Activated T-cell treated with anti-CD3 and anti-CD28 coated beads, Interleukin-2, amount 50 U/mL, for 24 hours (primary cell): ENCODE data around the gene NFIB.

Source experiments
- DNase-seq: peaks from one replicate; pipeline ENCODE4 v3.0.0-alpha.2; 2020
- H3K27ac Mint-ChIP-seq: 2 replicates; pipeline ENCODE4 v1.8.0; 2020; ENCODE audit warnings: mild to moderate bottlenecking, mixed read lengths
- H3K27me3 Mint-ChIP-seq: 2 replicates; pipeline ENCODE4 v1.8.0; 2020; ENCODE audit warnings: mixed read lengths
- H3K36me3 Mint-ChIP-seq: 2 replicates; pipeline ENCODE4 v1.8.0; 2020; ENCODE audit warnings: low read depth, mixed read lengths
- H3K4me1 Mint-ChIP-seq: 2 replicates; pipeline ENCODE4 v1.8.0; 2020; ENCODE audit warnings: low read depth, mixed read lengths
- H3K4me3 Mint-ChIP-seq: 2 replicates; pipeline ENCODE4 v1.8.0; 2020; ENCODE audit warnings: mild to moderate bottlenecking, moderate library complexity, mixed read lengths
- H3K9me3 Mint-ChIP-seq: 2 replicates; pipeline ENCODE4 v1.8.0; 2020; ENCODE audit warnings: mixed read lengths

Gene NFIB

DNA sequence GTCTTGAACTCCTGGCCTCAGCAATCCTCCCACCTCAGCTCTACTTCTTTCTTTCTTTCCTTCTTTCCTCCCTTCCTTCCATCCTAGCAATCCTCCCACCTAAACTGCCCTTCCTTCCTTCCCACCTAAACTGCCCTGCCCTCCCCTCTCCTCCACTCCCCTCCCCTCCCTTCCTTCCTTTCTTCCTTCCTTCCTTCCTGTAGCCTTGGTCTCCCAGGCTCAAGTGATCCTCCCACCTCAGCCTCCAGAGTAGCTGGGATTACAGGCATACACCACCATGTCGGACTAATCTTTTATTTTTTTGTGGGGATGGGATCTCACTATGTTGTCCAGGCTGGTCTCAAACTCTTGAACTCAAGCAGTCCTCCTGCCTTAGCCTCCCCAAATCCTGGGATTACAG lies 65.8 kb downstream of the NFIB start:
- Mint-ChIP-seq H3K36me3 (no peaks in the 10 kb centered on the region), H3K4me3 (no peak overlapping the region), H3K9me3 (no peaks in the 10 kb centered on the region), H3K27ac (no peak overlapping the region), H3K4me1 (no peaks in the 10 kb centered on the region), H3K27me3 (peaks cover 2% of the 10 kb centered on the region)
- DNase-seq, result no peak

DNA sequence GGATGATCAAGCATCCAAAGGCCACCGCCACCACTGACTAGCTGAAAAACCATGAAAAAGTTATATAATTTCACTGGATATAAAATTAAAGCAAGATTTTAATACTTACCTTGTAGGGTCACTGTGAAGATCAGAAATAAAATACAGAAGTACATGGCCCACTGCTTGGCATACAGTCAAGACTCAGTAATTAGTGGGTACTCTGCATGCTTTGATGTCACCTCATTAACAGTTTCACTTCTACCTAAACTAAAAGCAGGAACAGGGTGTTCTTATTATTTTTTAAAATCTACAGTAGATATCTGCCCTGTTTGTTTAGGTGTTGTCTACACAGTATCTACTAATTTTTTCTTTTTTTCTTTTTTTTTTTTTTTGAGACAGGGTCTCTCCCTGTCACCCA lies 66.4 kb downstream of the NFIB start:
- H3K4me3 Mint-ChIP-seq, result no peak overlapping the region
- H3K36me3 Mint-ChIP-seq, result no peaks in the 10 kb centered on the region
- no peak for DNase-seq
- H3K27ac Mint-ChIP-seq, result no peak overlapping the region
- H3K9me3 Mint-ChIP-seq, result no peaks in the 10 kb centered on the region
- no peaks in the 10 kb centered on the region for H3K4me1 Mint-ChIP-seq
- peaks cover 2% of the 10 kb centered on the region for H3K27me3 Mint-ChIP-seq

DNA sequence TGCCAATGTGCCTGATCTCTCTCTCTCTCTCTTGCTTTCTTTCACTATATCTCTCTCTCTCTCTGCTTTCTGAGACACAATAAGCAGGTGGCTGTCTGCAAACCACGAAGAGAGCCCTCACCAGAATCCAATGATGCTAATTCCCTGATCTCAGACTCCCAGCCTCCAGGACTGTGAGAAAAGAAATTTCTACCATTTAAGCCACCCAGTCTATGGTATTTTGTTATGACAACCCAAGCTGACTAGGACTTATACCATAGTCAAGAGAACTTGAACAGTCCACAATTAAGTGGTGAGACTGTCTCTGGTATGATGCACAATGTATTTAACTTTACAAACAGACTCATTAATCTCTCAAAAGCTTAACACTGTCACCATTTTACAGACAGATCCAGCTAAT lies 67.0 kb downstream of the NFIB start:
- H3K4me3 Mint-ChIP-seq, result no peak overlapping the region
- no peak for DNase-seq
- H3K4me1 Mint-ChIP-seq, result no peaks in the 10 kb centered on the region
- H3K36me3 Mint-ChIP-seq, result no peaks in the 10 kb centered on the region
- no peak overlapping the region for H3K27ac Mint-ChIP-seq
- H3K27me3 Mint-ChIP-seq, result peaks cover 2% of the 10 kb centered on the region
- H3K9me3 Mint-ChIP-seq, result no peaks in the 10 kb centered on the region

DNA sequence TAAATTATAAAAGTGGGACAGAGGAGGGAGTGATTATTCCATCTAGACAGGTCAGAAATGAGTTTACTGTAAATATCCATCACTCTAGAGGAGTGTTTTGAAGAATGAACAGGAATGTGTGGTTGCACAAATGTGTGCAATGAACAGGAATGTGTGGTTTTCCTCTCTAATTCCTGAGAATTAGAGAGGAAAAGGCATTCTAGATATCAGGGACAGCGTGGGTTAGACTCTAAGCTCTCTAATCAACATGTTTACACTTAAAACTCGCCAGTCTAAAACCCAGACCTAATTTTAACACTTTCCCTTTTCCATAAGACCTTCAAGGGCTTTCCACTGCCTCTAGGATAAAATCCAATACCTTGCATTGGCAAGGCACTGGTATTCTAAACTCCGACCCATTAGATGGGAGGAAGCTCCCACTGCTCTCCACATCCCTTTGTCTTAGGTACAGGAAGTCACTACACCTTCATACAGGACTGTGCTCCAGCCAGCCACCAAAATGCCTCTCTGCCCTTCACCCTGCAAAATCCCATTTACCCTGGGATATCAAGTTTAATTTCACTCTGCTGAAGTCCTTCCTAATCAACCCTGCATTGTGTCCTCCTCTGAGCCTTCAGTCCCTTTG lies 67.9 kb downstream of the NFIB start:
- H3K27me3 Mint-ChIP-seq, result peaks cover 2% of the 10 kb centered on the region
- no peak overlapping the region for H3K27ac Mint-ChIP-seq
- no peak for DNase-seq
- no peaks in the 10 kb centered on the region for H3K4me1 Mint-ChIP-seq
- H3K4me3 Mint-ChIP-seq, result no peak overlapping the region
- H3K9me3 Mint-ChIP-seq, result no peaks in the 10 kb centered on the region
- H3K36me3 Mint-ChIP-seq, result no peaks in the 10 kb centered on the region

DNA sequence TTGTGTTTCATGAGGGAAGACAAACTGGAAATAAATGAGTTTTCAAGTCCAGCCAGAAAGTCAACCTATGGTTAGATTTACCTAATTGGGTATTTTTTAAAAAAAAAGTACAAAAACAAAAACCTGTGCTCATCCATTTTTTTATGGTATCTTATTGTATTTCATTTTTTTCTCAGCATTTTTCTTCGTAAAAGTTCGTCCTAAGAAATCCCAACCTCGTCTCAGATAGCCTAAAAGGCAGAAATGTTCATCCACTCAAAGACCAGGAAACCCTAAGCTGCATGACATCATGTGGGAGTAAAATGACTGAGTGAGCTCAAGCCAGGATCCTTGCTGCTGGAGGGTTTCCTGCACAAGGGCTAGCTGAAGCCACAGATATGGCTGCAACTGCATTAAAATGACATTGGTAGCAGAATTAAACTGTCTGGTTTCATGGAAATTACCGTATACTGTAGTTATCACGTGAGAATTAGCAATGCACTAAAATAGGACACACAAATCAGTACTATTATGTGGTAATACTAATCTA lies 70.4 kb downstream of the NFIB start:
- no peak overlapping the region for H3K4me3 Mint-ChIP-seq
- peaks cover 2% of the 10 kb centered on the region for H3K27me3 Mint-ChIP-seq
- H3K36me3 Mint-ChIP-seq, result no peaks in the 10 kb centered on the region
- H3K9me3 Mint-ChIP-seq, result no peaks in the 10 kb centered on the region
- no peaks in the 10 kb centered on the region for H3K4me1 Mint-ChIP-seq
- H3K27ac Mint-ChIP-seq, result no peak overlapping the region
- no peak for DNase-seq

DNA sequence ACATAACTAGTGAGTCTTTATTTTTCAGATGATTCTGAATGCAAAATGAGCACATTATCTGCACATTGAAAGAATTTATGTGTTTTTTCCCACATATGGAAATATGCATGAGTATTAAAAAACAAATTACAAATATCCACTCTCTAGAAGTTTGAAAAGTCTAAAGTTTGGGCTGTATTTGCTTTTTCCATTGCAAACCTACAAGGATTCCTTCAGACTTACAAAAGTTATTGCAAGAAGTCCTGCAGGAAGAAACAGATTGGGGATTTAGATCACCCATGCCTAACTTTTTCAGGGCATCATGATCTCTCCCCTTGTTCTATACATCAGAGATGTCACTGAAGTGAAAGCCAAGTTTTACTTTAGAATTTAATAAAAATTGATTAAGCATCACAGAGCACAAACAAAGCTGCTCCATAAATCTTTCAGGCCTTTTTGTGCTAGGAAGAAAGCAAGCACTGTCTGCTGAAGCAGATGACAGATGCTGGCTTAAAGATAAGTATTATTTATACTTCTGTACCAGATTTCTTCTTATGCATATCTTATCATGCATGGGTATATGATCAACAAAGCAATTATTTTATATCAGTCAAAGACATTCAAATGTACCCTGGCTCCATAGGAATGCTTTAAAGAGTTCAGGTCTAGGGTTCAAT lies 71.7 kb downstream of the NFIB start:
- Mint-ChIP-seq H3K27ac (no peak overlapping the region), H3K36me3 (no peaks in the 10 kb centered on the region), H3K27me3 (peaks cover 2% of the 10 kb centered on the region)

DNA sequence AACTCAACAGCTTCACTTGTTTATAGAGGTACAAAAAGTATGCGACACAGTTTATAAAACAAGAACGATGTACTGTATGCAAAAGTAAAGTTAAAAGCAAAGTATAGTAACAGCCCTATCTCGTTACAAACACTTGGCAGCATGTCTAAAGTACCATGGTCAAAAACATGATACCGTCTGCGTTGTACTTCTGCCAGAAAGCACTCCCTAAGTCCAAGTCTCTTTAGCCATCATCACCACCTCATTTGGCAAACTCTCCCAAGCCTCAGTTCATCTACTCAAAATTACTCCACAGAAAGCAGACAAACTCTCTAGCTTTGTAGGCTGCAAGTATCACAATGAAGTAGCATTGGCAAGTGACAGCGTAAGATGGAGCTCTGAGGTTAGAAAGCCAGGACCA lies 73.4 kb downstream of the NFIB start:
- no peak overlapping the region for H3K4me3 Mint-ChIP-seq
- H3K27ac Mint-ChIP-seq, result no peak overlapping the region
- H3K36me3 Mint-ChIP-seq, result no peaks in the 10 kb centered on the region
- H3K27me3 Mint-ChIP-seq, result peaks cover 2% of the 10 kb centered on the region
- H3K4me1 Mint-ChIP-seq, result no peaks in the 10 kb centered on the region
- H3K9me3 Mint-ChIP-seq, result no peaks in the 10 kb centered on the region
- no peak for DNase-seq

More for the DNA sequence above, 71.7 kb downstream of the NFIB start:
- no peak for DNase-seq
- Mint-ChIP-seq H3K4me3 (no peak overlapping the region), H3K9me3 (no peaks in the 10 kb centered on the region), H3K4me1 (no peaks in the 10 kb centered on the region)

DNA sequence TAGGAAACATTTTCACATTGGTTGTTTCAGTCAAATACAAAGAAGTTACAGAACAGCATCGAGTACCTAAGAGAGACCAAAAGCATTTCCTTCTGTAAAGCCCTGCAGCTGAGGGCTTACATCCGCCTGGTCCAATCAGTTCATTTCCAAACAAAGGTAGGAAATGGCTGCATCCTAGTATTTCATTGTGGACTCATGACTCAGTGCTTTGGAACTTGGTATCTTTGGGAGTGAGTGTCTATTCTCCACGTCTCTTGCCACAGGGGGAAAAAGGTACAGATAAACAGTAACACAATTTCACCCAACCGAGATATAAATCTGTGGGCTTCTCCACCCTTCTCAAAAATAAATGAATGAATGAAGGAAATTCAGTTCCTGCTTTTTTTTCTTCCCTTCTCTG lies 75.4 kb downstream of the NFIB start:
- no peak overlapping the region for H3K27ac Mint-ChIP-seq
- no peak overlapping the region for H3K4me3 Mint-ChIP-seq
- H3K4me1 Mint-ChIP-seq, result no peaks in the 10 kb centered on the region
- no peaks in the 10 kb centered on the region for H3K36me3 Mint-ChIP-seq
- no peaks in the 10 kb centered on the region for H3K9me3 Mint-ChIP-seq
- H3K27me3 Mint-ChIP-seq, result peaks cover 2% of the 10 kb centered on the region
- no peak for DNase-seq

DNA sequence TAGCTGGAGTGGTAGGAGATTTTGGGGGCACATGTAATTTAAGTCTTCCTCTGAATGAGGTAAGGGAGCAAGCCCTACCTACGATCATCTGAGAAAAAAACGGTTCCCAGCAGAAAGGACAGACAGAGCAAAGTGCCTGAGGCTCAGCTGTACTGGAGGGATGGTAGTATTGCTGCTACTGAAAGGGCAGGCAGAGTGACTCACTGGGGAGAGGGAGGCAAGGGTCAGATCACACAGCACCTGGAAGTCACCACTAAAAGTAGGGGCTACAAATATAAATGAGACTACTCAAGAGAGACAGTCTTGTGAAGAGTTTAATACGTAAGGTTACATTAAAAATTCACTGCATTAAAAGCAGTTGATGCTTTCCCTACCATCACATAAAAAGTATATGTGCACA lies 75.9 kb downstream of the NFIB start:
- Mint-ChIP-seq H3K4me3 (no peak overlapping the region), H3K4me1 (no peaks in the 10 kb centered on the region), H3K27ac (no peak overlapping the region), H3K9me3 (no peaks in the 10 kb centered on the region), H3K36me3 (no peaks in the 10 kb centered on the region), H3K27me3 (peaks cover 2% of the 10 kb centered on the region)
- no peak for DNase-seq

DNA sequence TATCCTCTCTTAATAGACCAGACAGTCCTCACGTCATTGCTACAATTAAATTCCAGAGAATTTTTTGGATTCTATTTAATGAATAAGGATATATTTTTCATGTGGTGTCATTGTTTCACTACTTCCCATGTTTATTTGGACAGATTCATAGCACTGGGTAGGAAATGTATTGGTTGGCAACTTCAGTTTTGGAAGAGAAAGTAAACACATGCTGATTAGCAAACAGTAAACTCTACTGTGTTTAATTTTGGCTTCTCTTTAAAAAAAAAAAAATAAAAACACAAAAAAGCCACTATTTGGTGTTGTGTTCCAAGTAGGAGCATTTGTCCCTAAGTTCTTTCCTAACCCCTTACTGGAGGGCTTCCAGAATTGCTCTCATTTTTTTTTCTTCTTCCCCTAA lies 77.3 kb downstream of the NFIB start:
- H3K27ac Mint-ChIP-seq, result no peak overlapping the region
- no peak for DNase-seq
- H3K4me1 Mint-ChIP-seq, result no peaks in the 10 kb centered on the region
- no peak overlapping the region for H3K4me3 Mint-ChIP-seq
- H3K27me3 Mint-ChIP-seq, result peaks cover 2% of the 10 kb centered on the region
- no peaks in the 10 kb centered on the region for H3K36me3 Mint-ChIP-seq
- no peaks in the 10 kb centered on the region for H3K9me3 Mint-ChIP-seq

DNA sequence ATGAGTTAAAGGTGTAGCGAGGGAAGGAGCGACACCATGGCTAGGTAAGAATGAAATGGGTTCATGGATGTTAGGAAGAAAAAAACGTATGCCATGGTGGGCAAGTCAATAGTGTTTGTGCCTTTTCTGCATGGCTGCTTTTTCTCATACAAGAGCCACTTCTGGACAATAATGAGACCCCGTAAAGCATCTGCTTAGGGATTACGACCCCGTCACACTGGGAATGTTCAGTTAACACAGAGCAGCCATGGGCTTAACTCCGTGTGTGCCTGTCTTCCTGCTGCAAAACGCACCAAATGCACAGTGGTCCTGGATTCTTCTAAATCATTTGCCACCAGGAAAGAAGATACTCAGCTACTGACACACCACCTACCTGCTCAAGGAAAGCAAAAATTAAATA lies 81.8 kb downstream of the NFIB start:
- H3K27me3 Mint-ChIP-seq, result no peaks in the 10 kb centered on the region
- H3K4me1 Mint-ChIP-seq, result no peaks in the 10 kb centered on the region
- no peak for DNase-seq
- no peaks in the 10 kb centered on the region for H3K36me3 Mint-ChIP-seq
- H3K4me3 Mint-ChIP-seq, result no peak overlapping the region
- no peak overlapping the region for H3K27ac Mint-ChIP-seq
- H3K9me3 Mint-ChIP-seq, result no peaks in the 10 kb centered on the region

DNA sequence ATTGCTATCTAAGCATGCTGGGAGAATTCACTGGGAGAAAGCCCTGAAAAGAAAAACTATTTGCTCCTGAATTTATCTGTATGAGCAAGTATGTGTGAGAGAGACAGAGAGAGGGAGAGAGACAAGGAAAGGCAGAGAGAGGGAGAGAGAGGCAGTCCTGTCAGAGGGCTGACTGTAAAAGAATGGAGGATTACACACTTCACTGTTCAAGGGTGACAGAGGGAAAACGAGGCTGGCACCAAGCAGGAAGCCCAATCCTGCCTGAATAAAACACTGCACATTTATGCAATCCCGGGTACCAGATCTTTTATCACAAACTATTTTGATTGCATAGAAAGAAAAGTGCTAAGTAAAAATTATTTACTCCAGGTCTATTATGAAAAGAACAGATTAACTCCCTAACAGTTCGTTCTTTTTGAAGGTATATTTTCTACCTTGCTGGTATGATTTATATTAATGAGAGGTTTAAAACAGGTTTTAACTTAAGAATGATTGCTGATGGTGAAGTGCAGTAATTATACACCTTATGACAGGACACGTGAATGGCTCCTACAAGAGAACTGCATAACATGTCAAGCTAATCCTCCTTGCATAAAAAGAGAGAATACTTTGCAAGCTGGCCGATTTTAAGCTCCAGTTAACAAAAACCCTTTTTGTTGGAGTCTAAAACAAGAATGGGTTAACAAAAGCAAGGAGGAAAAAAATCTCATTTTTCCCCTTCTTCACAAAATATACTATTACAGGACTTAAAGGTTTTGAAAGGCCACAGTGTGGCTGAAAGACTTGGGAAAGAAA lies 82.5 kb downstream of the NFIB start:
- Mint-ChIP-seq H3K4me1 (no peaks in the 10 kb centered on the region), H3K36me3 (no peaks in the 10 kb centered on the region), H3K4me3 (no peak overlapping the region), H3K27ac (no peak overlapping the region), H3K27me3 (no peaks in the 10 kb centered on the region), H3K9me3 (no peaks in the 10 kb centered on the region)
- DNase-seq, result no peak

DNA sequence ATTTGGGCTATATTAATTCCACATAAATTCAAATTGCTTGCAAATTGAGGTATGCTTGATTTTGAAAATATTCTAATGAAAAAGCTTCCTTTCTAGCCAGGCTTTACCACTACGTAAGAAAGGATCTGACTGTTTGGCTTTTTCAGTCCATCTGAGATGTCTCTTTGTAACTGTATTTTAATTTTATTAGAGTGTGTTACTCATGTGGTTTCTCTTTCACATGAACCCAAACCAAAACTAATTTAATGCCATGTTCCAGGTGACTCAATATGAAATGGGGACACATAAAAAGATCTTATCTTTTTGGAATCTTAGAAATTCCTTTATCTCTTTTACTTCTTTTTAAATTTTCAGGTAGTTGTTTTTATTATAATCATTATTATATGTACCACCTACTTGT lies 85.3 kb downstream of the NFIB start:
- Mint-ChIP-seq H3K36me3 (no peaks in the 10 kb centered on the region), H3K9me3 (no peaks in the 10 kb centered on the region), H3K4me3 (no peak overlapping the region), H3K4me1 (no peaks in the 10 kb centered on the region), H3K27me3 (no peaks in the 10 kb centered on the region), H3K27ac (no peak overlapping the region)
- no peak for DNase-seq

DNA sequence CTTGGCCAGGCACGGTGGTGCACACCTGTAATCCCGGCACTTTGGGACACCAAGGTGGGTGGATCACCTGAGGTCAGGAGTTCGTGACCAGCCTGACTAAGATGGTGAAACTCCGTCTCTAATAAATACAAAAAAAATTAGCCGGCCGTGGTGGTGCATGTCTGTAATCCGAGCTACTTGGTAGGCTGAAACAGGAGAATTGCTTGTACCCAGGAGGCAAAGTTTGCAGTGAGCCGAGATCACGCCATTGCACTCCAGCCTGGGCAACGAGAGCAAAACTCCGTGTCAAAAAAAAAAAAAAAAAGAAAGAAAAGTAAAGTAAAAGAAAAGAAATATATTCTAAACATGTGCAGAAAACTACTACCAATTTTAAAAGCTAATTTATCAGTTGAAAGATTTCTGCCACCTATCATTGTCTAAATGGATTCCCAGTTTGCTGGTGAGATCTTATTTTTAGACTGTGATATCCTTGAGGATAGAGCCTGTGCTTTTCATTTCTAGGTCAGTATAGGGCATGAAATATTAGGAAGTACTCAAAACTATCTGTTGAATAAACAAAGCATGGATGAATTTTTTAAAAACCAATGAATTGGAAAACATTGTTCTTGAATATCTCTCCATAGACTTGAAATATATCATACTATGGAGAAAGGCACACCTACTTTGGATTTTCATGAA lies 86.9 kb downstream of the NFIB start:
- DNase-seq, result no peak
- H3K9me3 Mint-ChIP-seq, result no peaks in the 10 kb centered on the region
- no peaks in the 10 kb centered on the region for H3K36me3 Mint-ChIP-seq
- no peak overlapping the region for H3K4me3 Mint-ChIP-seq
- no peak overlapping the region for H3K27ac Mint-ChIP-seq
- H3K27me3 Mint-ChIP-seq, result no peaks in the 10 kb centered on the region
- H3K4me1 Mint-ChIP-seq, result no peaks in the 10 kb centered on the region
